Activated T-helper 17 cell treated with anti-CD3 and anti-CD28 coated beads, Interleukin-2, amount 50 U/mL, for 72 hours (primary cell): ENCODE results near the gene SEH1L. TPM values are rescaled to one million over a fixed set of nuclear protein-coding genes. Genes with fewer than 3 reads are reported as not detected.

ENCODE experiments used
- ATAC-seq: fragments of 150-1000 bp; cut with Tn5 transposase; replicated peaks from 2 replicates; pipeline ENCODE4 v1.10.0; 2021; ENCODE audit warnings: mild to moderate bottlenecking, moderate library complexity
- H3K27ac Mint-ChIP-seq: one replicate; pipeline ENCODE4 v1.8.0; 2022; ENCODE audit warnings: mixed read lengths
- H3K27me3 Mint-ChIP-seq: one replicate; pipeline ENCODE4 v1.8.0; 2022; ENCODE audit warnings: mixed read lengths
- H3K36me3 Mint-ChIP-seq: one replicate; pipeline ENCODE4 v1.8.0; 2022; ENCODE audit warnings: low read depth, mild to moderate bottlenecking, mixed read lengths
- H3K4me1 Mint-ChIP-seq: one replicate; pipeline ENCODE4 v1.8.0; 2022; ENCODE audit warnings: mixed read lengths
- H3K4me3 Mint-ChIP-seq: one replicate; pipeline ENCODE4 v1.8.0; 2022; ENCODE audit warnings: mild to moderate bottlenecking, mixed read lengths
- H3K9me3 Mint-ChIP-seq: one replicate; pipeline ENCODE4 v1.8.0; 2022; ENCODE audit warnings: mixed read lengths
- total RNA-seq, 2 donors: library from RNA; stranded (reverse); gene quantifications; one replicate each; pipeline ENCODE4 v1.2.3, GENCODE V29; 2022

The SEH1L gene
- total RNA-seq, 2 donors from 2014 or later: 72.1 to 120 TPM

GRCh38 chr18:12928641-12929040 is 19.2 kb upstream of the SEH1L start:
- no peak for ATAC-seq
- no peaks in the 10 kb centered on the region for H3K9me3 Mint-ChIP-seq
- H3K4me1 Mint-ChIP-seq: no peaks in the 10 kb centered on the region
- no peaks in the 10 kb centered on the region for H3K27me3 Mint-ChIP-seq
- no peak overlapping the region for H3K27ac Mint-ChIP-seq
- no peaks in the 10 kb centered on the region for H3K36me3 Mint-ChIP-seq
- no peak overlapping the region for H3K4me3 Mint-ChIP-seq

- H3K27ac Mint-ChIP-seq: no peak overlapping the region
- H3K27me3 Mint-ChIP-seq: peaks cover 2% of the 10 kb centered on the region
- H3K4me1 Mint-ChIP-seq: peaks cover 3% of the 10 kb centered on the region
- H3K9me3 Mint-ChIP-seq: no peaks in the 10 kb centered on the region
- H3K36me3 Mint-ChIP-seq: no peaks in the 10 kb centered on the region
- H3K4me3 Mint-ChIP-seq: no peak overlapping the region
- no peak for ATAC-seq
These were observed 18.2 kb upstream of the SEH1L start for GRCh38 chr18:12929477-12930083.

DNA sequence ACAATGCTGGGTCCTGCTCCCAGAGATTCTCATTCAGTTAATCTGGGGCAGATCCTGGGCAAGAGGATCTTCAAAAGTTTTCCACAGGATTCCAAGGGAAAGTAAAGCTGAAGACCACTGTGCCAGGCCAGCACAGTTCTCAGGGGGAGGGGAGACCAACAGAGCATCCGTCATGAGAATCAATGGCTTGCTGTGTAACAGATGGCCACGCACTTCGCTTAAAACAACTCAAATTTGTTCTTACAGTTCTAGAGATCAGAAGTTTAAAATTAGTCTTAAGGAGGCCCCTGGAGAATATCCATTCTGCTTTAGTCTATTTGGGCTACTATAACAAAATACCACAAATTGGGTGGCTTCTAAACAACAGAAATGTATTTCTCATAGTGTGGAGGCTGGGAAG is 17.4 kb upstream of the SEH1L start:
- no peak overlapping the region for H3K27ac Mint-ChIP-seq
- ATAC-seq: no peak
- H3K36me3 Mint-ChIP-seq: no peaks in the 10 kb centered on the region
- H3K4me1 Mint-ChIP-seq: peaks cover 5% of the 10 kb centered on the region
- H3K4me3 Mint-ChIP-seq: no peak overlapping the region
- H3K27me3 Mint-ChIP-seq: peaks cover 4% of the 10 kb centered on the region
- no peaks in the 10 kb centered on the region for H3K9me3 Mint-ChIP-seq

- ATAC-seq: no peak
- peaks cover 9% of the 10 kb centered on the region for H3K27me3 Mint-ChIP-seq
- H3K27ac Mint-ChIP-seq: no peak overlapping the region
- peaks cover 5% of the 10 kb centered on the region for H3K4me1 Mint-ChIP-seq
- H3K4me3 Mint-ChIP-seq: no peak overlapping the region
- H3K36me3 Mint-ChIP-seq: no peaks in the 10 kb centered on the region
- H3K9me3 Mint-ChIP-seq: no peaks in the 10 kb centered on the region
These were observed 16.9 kb upstream of the SEH1L start for GRCh38 chr18:12930908-12931307.

DNA sequence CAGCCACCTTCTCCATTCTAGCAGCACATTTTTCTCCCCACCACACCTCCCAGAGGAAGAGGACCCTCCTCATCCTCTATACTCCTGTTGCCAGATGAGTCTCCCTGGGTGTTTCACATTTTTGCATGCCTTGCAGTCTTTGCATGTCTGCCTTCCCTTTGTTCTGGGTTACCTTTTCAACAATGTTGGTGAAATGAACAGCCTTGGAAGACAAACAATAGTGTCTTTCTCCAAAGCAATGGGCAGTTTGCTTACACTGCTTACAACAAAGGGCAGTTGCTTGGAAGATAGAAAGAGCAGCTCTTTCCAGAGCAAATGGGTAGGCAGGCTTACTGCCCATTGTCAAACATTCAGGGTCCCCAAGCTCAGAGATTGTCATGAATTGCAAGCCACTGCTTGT is 14.5 kb upstream of the SEH1L start:
- Mint-ChIP-seq H3K27me3 (peaks cover 11% of the 10 kb centered on the region), H3K36me3 (no peaks in the 10 kb centered on the region), H3K4me3 (no peak overlapping the region), H3K9me3 (no peaks in the 10 kb centered on the region), H3K27ac (no peak overlapping the region), H3K4me1 (peaks cover 5% of the 10 kb centered on the region)
- ATAC-seq: no peak

DNA sequence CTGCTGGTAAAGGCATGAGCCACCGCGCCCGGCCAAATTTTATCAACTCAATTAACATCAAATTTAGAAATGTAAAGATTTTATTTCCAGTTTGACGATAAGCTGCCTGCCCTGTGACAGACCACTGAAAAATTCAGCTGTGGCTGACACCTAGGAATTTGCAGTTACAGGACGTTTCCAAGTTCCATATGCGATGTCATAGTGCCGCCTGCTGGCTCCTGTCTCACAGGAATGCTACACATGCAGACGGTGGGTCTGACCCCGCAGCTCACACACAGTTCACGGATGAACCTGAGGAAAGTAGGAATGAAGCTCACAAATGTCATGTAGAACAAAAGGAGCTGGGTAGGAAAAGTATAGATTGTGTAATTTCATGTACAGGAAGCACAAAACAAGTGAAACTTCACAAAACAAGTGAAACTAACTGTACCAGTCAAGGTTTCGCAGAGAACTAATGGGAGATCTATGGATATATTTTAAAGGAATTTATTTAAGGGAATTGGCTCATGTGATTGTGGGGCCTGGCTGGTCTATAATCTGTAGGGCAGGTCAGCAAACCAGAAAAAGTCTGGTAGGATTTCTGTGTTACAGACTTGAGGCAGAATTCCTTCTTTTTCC is 13.2 kb upstream of the SEH1L start:
- Mint-ChIP-seq H3K4me3 (no peak overlapping the region), H3K27ac (peak overlapping the region; percentile 37), H3K4me1 (peaks cover 5% of the 10 kb centered on the region), H3K27me3 (peaks cover 11% of the 10 kb centered on the region), H3K9me3 (no peaks in the 10 kb centered on the region), H3K36me3 (no peaks in the 10 kb centered on the region)
- peak; percentile 86 for ATAC-seq

- ATAC-seq: no peak
- H3K36me3 Mint-ChIP-seq: no peaks in the 10 kb centered on the region
- peaks cover 11% of the 10 kb centered on the region for H3K27me3 Mint-ChIP-seq
- no peaks in the 10 kb centered on the region for H3K9me3 Mint-ChIP-seq
- no peak overlapping the region for H3K27ac Mint-ChIP-seq
- H3K4me1 Mint-ChIP-seq: peaks cover 13% of the 10 kb centered on the region
- no peak overlapping the region for H3K4me3 Mint-ChIP-seq
These were observed 8.6 kb upstream of the SEH1L start for GRCh38 chr18:12939162-12939561.

DNA sequence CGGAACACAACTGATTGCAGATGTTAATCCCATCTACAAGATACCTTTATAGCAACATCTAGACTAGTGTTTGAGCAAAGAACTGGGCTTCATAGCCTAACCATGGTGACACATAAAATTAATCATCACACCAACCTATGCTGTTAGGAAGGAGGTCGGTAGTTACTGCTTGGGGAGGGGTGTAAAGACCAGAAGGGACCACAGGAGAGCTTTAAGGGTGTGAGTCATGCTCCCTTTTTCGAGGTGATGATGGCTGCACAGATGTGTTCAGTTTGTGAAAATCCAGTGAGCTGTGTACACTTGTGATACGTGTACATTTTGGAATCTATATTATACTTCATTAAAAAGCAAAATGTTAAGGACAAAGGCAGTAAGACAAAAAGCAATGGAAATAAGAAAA is 4.6 kb upstream of the SEH1L start:
- no peak for ATAC-seq
- H3K36me3 Mint-ChIP-seq: peaks cover under 1% of the 10 kb centered on the region
- no peak overlapping the region for H3K27ac Mint-ChIP-seq
- peaks cover 21% of the 10 kb centered on the region for H3K4me1 Mint-ChIP-seq
- H3K9me3 Mint-ChIP-seq: no peaks in the 10 kb centered on the region
- H3K4me3 Mint-ChIP-seq: no peak overlapping the region
- H3K27me3 Mint-ChIP-seq: no peaks in the 10 kb centered on the region

DNA sequence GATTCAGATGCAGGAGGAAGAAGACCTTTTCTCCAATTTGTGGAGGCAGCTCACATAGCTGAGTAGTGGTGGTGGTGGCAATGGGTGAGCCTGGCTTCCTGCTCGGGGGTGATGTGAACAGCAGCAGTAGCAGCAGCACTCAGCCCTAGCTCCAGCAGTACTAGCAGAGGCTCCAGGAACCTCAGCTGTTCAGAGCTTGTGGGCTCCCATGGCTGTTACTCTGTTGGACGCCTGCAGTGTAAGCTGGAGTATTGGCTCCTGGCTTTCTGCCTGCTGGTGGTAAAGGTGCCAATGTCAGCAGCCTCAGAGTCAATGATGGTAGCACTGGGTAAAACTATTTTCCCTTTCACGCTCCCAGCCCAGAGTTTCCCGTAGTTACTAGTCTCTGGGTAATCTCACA is 3.1 kb upstream of the SEH1L start:
- Mint-ChIP-seq H3K4me1 (peaks cover 21% of the 10 kb centered on the region), H3K4me3 (no peak overlapping the region), H3K27me3 (no peaks in the 10 kb centered on the region), H3K9me3 (no peaks in the 10 kb centered on the region), H3K36me3 (peaks cover 13% of the 10 kb centered on the region), H3K27ac (no peak overlapping the region)
- no peak for ATAC-seq

DNA sequence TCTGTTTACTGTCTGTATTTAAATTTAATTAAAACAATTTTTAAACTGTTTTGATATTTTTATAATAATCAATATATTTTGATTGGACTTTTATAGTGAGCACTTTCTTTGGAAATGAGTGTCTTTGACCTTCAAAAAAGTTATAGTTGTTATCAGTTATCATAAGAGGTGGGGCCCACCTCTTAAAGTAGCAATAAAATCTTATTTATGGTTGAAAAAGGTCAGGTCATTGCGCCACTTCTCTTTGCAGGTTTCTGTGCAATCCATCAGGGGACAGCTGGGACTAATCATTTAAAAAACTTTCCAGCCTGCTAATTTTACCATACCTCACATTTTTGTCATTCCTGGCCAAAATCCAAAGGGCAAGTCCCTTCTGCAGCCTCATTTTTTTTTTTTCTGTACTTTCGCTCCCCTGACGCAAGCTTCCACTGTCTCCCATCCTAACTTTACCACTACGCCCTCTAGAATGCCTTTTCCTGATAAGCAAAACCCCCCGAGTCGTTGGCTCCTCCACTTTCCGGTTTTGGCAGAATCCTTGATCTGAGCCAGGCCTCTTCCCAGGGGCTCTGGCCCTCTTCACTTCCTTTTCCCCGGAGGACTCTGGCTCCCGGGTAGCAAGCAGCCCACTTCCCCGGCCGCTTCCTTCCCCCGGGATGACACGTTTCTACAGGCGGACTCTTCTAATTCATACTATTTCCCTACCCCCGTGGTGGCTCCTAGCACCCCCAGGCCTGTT is 1.1 kb upstream of the SEH1L start:
- no peak for ATAC-seq
- Mint-ChIP-seq H3K36me3 (peaks cover 34% of the 10 kb centered on the region), H3K27me3 (no peaks in the 10 kb centered on the region), H3K4me3 (peak overlapping the region; percentile 94), H3K4me1 (peaks cover 31% of the 10 kb centered on the region), H3K27ac (peak overlapping the region; percentile 93), H3K9me3 (no peaks in the 10 kb centered on the region)

DNA sequence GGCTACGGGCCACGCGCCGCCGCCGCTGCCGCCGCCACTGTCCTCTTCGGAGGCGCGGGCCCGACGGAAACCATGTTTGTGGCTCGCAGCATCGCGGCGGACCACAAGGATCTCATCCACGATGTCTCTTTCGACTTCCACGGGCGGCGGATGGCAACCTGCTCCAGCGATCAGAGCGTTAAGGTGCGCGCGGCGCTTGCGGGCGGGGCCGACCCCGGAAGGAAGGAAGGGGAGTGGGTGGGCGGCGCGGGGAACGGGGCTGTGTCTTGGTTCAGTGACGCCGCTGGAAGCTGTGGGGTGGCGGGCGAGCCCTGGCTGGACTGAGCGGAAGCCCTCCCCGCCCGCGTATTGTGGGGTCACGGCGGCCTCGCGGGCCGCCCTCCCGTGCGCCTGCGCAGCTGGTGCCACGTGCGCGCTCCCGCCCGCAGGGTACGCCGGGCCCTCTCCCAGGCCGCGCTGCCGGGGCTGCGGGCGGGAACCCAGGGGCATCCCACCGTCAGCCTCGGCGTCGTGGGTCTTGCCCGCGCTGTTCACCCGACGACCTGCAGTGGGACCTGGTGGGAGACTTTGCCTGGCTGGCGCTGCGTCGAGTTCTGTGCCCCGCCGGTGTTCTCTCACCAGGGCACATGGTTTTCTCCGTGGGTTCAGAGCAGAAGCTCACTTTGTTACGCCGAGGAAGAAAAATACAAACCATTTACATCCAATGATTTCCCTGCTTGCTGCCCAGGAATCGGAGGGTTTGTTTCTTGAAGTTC is 416 bp downstream of the SEH1L start:
- ATAC-seq: peak; percentile 83
- Mint-ChIP-seq H3K4me1 (peaks cover 29% of the 10 kb centered on the region), H3K27ac (peak overlapping the region; percentile 93), H3K36me3 (peaks cover 49% of the 10 kb centered on the region), H3K27me3 (no peaks in the 10 kb centered on the region), H3K4me3 (peak overlapping the region; percentile 94), H3K9me3 (no peaks in the 10 kb centered on the region)

- H3K9me3 Mint-ChIP-seq: no peaks in the 10 kb centered on the region
- ATAC-seq: no peak
- no peak overlapping the region for H3K27ac Mint-ChIP-seq
- H3K36me3 Mint-ChIP-seq: peaks cover 84% of the 10 kb centered on the region
- no peak overlapping the region for H3K4me3 Mint-ChIP-seq
- no peaks in the 10 kb centered on the region for H3K27me3 Mint-ChIP-seq
- H3K4me1 Mint-ChIP-seq: peaks cover 5% of the 10 kb centered on the region
These were observed 10.7 kb downstream of the SEH1L start for GRCh38 chr18:12958478-12958877.

- Mint-ChIP-seq H3K27ac (no peak overlapping the region), H3K27me3 (no peaks in the 10 kb centered on the region), H3K9me3 (no peaks in the 10 kb centered on the region), H3K4me3 (no peak overlapping the region), H3K36me3 (peaks cover 84% of the 10 kb centered on the region), H3K4me1 (peaks cover 5% of the 10 kb centered on the region)
- no peak for ATAC-seq
These were observed 12.6 kb downstream of the SEH1L start for GRCh38 chr18:12960395-12960794.

GRCh38 chr18:12960853-12961397 is 13.1 kb downstream of the SEH1L start:
- H3K27me3 Mint-ChIP-seq: no peaks in the 10 kb centered on the region
- H3K4me1 Mint-ChIP-seq: peaks cover 5% of the 10 kb centered on the region
- peaks cover 85% of the 10 kb centered on the region for H3K36me3 Mint-ChIP-seq
- H3K4me3 Mint-ChIP-seq: no peak overlapping the region
- no peaks in the 10 kb centered on the region for H3K9me3 Mint-ChIP-seq
- no peak for ATAC-seq
- no peak overlapping the region for H3K27ac Mint-ChIP-seq
